Ovary (tissue), 3 donors: ENCODE data around the gene BTG2.

Experiments
- CTCF ChIP-seq, 3 donors: fragments of 450-650 bp in 2 of 3; fragments of 200-600 bp in 1 of 3; IDR thresholded peaks; one replicate each; pipeline versions ENCODE4 v1.5.1 to v1.8.0; 2016 to 2022; ENCODE audit warnings: antibody characterized with exemption in 3 of 3, mild to moderate bottlenecking in 1 of 3
- POLR2A ChIP-seq: fragments of 450-650 bp; IDR thresholded peaks from one replicate; pipeline ENCODE4 v1.6.1; 2017; ENCODE audit warnings: antibody characterized with exemption, mild to moderate bottlenecking, moderate library complexity
- donor health status: DM: no; HTN: no; CAD: no.

GRCh38 chr1:203267347-203267846 lies 37.9 kb upstream of the BTG2 start:
- TF ChIP-seq CTCF (IDR thresholded peaks at IDR 0.05) = peak; percentile 86 to 91 (median 87)
- no peak for TF ChIP-seq POLR2A
